ENCODE measurements around the gene VWA3B.
A peak's percentile ranks its signal among the peaks of the same experiment; 100 is the strongest.

Gene VWA3B

DNA sequence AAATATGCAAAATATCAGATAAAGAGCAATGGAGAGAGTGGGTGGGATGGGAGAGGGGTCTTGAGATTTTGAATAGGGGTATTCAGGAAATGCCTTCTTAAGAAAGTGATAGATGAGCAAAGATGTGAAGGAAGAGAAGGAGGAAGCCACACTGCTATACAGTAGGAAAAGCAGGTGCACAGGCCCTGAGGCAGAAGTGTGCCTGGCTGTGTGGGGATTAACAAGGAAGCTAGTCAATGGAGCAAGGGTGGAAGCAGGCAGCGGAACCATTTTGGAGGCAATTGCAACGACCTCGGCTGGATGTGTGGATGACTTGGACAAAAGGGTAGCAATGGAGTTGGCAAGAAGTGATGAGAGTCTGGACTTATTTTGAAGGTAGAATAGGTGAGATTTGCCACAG, 248.3 kb downstream of the VWA3B start:
- no peak for DNase-seq

DNA sequence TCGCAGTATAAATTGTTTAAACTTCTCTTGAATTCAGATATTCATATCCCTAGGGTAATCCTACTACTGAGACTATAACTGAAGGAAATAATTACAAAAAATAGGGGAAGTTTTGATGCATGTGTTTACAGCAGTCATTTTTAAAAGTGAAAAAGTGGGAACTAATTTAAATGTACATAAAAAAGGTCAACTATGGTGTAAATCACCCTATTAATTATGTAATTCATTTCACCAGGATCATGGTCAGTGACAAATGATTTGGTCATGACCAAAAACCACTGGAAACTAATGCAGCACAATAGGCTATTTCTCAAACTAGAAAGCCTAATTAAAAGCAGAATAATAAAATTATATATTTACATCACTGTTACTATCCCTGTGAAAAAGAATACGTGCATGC, 254.3 kb downstream of the VWA3B start:
- no peak for DNase-seq

DNA sequence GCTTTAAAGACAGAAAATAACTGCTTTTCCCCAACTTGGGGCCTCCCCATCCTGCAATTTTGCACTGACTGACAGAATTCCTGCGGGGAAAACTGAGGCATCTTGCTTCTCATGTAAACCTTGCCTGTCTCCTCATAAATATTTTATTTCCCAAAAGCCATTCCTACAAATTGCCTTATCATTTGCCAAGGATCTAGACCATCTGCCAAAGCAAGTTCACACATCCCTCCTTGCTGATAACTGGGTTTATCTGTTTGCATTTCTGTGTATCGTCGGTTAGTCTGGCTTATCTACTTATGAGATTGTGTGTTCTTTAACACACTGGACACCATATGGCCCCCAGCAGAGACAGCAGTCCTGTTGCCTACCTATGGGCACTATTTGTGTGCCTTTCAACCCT, 256.3 kb downstream of the VWA3B start:
- DNase-seq = no peak

DNA sequence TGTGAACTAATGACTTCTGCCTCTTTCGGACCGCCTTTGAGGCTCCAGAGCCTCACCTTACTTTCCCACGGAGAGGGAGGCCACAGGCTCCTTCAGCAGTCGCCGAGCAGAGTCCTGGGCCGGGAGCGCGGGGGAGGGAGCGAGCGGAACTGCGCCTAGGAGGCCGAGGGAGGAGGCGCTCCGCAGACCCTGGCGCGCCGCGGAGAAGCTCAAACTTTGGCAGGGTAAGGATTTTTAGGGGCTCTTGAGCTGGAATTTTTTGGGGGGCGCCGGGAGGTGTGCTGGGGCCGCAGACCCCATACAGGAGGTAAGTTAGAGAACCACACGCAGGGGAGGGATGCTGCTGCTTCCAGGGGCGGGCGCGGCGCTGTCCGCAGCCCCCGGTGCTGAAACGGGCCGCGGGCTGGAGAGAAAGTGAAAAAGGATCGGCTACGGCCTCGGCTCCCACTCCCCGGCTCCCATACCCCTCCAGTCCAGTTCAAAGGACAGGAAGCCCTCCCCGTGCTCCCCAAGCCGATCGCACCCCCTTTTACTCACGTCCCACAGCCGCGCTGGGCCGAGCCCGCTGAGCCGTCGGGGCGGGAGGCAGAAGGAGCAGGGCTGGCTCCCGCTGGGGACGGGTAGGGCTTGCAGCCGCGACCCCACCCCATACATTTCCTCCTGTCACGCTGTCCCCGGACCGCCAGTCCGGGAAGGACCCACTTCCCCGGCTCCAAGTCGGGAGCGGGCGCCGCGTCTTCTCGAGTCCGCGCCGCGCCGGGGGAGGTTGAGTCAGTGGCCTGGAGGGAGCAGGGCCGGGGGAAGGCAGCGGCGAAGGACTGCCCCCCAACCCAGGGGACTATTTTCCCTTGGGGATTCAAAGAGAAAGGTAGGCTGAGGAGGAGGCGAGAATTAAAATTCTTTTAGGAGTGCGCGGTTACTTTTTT, 259.6 kb downstream of the VWA3B start, which contains the start of gene CNGA3:
Gene CNGA3, plus strand, starts transcription at position 146 of the 926 bp plus-strand sequence. CDS start 23,520 bp downstream, outside the sequence.
- DNase-seq = peak; percentile 79

DNA sequence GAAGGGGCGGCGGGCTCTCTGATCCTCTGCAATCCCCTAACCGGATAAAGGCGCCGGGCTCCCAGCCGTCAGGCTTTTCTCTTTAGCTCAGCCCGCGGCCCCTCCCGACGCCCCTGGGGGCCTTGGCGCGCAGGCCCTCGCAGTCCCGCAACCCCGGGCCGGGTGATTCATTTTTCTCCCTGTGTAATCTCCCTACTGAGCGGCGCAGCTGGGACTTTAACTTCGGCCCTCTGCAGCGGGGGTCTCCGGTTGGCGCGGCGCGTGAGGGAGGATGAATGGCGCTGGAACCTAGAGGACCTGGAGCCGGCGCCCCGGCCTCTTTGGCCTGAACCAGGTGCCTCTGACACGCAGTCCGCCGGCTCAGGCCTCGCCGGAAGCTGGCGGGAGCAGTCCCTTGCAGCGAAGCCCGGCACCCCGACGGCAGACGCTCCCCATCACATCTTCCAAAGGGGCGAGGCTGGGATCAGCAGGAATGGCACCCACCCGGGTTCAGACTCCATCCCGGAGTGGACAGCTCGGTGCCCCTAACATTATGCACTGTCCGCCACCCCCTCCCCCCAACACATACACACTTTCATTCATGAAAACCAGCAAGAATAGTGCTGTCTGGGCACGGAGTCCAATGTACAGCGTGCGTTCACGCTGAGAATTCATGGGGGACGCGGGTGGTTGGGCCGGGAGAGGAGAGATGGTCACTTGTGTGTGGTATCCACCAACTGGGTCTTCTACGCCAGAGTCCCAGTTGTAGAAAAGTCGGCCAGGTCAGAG, 260.5 kb downstream of the VWA3B start:
- peak; percentile 20 for DNase-seq

DNA sequence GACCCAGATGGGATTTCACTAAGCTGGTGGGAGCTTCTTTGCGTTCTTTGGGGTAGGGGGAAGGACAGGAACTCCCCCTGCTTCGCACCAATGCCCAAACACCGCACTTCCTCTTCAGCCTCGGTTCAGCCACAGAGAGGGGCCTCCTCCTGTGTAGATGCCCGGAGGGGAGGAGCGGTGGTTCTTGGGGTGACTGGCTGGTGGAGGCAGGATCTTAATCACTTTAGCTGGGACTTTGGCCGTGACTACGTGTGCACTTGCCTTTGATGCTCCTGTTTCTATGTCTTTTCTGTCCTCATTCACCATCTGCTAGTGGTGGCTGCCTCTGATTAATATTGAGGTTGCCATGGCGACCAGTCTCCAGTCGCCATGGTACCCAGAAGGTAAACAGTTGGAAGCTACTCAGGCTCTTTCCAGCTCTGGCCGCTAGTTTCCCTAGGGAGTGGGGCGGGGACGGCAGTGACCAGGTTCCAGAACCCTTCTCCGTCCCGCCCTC, 261.1 kb downstream of the VWA3B start:
- no peak for DNase-seq

DNA sequence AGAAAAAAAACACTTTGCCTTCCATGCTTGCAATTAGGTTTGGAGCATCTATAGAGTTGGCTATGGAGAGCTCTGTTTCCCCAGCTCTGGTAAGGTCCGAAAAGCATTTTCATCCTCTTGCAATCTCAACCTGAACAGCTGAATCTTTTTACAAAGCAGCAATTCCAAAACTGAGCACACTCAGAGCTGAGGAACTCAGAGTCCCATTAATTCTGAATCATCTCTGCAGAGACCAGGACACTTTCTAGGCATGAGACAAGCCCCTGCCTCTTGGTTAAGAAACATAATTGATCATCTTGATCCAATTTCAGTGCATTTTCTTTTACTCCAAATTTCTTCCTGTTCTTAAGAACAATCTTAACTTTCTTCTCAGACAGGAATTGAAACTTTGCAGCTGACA, 263.4 kb downstream of the VWA3B start:
- DNase-seq = no peak

DNA sequence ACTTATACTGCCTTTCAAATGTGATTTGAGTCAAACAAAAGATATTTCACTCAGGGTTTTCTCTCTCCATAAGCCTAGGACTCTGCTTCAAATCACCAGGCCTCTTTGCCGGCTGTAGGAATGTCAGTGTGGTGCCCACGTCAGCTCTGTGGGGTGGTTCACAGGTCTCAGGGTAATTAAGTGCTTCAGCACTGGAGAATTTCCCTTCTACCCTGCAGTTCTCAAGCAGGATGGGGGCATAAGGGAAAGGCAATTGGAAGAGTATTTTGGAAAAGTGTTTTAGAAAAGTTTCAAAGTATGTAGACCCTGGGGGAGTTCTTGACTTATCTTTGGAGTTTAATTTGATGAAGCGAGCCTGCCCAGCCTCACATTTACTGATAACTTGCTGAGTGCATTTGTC, 268.9 kb downstream of the VWA3B start:
- DNase-seq = no peak

DNA sequence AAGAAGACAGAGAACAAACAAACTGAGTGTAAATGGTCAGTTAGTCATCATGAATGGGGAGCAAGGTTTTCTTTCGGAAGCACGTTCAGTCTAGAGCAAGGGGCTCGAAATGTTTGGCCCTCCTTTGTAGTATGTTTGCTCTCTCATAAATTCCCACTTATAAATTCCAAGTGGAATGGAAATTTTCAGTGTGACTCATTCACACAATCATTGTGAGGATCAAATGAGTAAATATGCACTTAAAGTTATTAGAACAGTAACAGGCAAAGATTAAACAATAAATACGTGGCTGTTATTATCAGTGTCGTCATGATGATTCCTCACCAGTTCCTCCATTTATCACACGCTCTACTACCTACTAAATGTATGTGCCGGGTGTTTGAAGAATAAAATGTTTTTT, 269.8 kb downstream of the VWA3B start:
- DNase-seq = no peak

DNA sequence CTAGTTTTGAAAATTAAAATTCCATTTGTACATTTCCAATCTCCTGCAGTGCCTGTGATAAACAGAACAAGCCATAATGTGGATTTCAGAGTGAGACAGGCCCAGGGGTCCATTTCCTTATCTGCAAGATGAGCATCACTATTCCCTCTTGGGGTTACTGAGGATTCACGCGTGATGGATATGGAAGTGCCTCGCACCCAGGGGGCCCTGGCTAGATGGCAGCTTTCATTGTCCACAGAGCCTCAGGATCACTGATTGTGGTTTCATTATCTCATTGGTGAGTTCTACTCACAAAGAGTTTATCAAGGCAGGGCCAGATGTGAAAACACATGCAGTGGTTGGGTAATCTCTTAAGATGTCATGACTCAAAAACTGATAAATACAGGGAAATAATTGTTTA, 270.9 kb downstream of the VWA3B start:
- DNase-seq = no peak

DNA sequence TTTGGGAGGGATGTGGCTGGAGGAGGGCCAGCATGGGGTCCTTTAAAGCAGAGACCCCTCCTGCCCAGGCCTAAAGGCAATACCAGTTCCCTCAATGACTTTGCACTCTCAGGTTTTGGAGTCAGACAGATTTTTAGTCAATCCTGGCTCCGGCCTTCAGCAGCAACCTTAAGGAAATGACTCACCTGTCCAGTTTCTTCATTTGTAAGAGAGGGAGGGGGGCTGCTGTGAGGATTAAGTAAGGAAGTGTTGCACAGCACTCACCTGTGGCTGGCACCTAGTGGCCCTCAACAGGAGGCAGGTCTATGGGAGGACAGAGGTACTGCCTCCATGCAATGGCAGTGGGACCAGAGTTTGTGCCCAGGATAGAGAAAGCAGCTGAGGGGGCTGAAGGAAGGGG, 273.0 kb downstream of the VWA3B start:
- no peak for DNase-seq
